HG03558 (cell line): ENCODE data around the gene EEPD1.
"Not testable (repeated sequence)": the region's sequence is repeated elsewhere in the genome, so short reads cannot be mapped to it uniquely, and the experiment has no call there.

Source experiments
- ATAC-seq: cut with Tn5 transposase; IDR thresholded peaks from one replicate; pipeline ENCODE4 v1.9.1; 2021; ENCODE audit warnings: moderate number of reproducible peaks; ENCODE audit not compliant: unreplicated experiment; ENCODE audit errors: extremely low read depth

Gene EEPD1

GRCh38 chr7:36312064-36312914, 159.2 kb downstream of the EEPD1 start:
- no peak for ATAC-seq

- ATAC-seq = no peak
Measured at GRCh38 chr7:36312915-36313334, 159.9 kb downstream of the EEPD1 start.

- no peak for ATAC-seq
Measured at GRCh38 chr7:36313607-36314006, 160.6 kb downstream of the EEPD1 start.

GRCh38 chr7:36314491-36314890, 161.4 kb downstream of the EEPD1 start:
- no peak for ATAC-seq

- ATAC-seq = no peak
Measured at GRCh38 chr7:36315309-36315944, 162.4 kb downstream of the EEPD1 start.

- ATAC-seq = no peak
Measured at GRCh38 chr7:36316319-36316718, 163.3 kb downstream of the EEPD1 start.

- no peak for ATAC-seq
Measured at GRCh38 chr7:36317276-36317675, 164.2 kb downstream of the EEPD1 start.

- ATAC-seq = no peak
Measured at GRCh38 chr7:36318116-36318515, 165.1 kb downstream of the EEPD1 start.

- ATAC-seq = not testable (repeated sequence)
Measured at GRCh38 chr7:36321284-36321683, 168.2 kb downstream of the EEPD1 start.

GRCh38 chr7:36336390-36336789, 183.3 kb downstream of the EEPD1 start:
- no peak for ATAC-seq

- ATAC-seq = no peak
Measured at GRCh38 chr7:36338256-36338655, 185.2 kb downstream of the EEPD1 start.

GRCh38 chr7:36343548-36343947, 190.5 kb downstream of the EEPD1 start:
- no peak for ATAC-seq

GRCh38 chr7:36344622-36345021, 191.6 kb downstream of the EEPD1 start:
- no peak for ATAC-seq

GRCh38 chr7:36346260-36346831, 193.3 kb downstream of the EEPD1 start:
- no peak for ATAC-seq

- no peak for ATAC-seq
Measured at GRCh38 chr7:36348256-36348655, 195.2 kb downstream of the EEPD1 start.

GRCh38 chr7:36348771-36349170, 195.7 kb downstream of the EEPD1 start:
- ATAC-seq = no peak

GRCh38 chr7:36349626-36350025, 196.6 kb downstream of the EEPD1 start:
- ATAC-seq = no peak
